PC-3 (cell line): Measurements from ENCODE around the gene PCSK1N. TPM values are rescaled to one million over a fixed set of nuclear protein-coding genes. Genes with fewer than 3 reads are reported as not detected.

ENCODE experiments used
- ATAC-seq: fragments of 200-7000 bp; cut with Tn5 transposase; 2 replicates; pipeline ENCODE4 v1.9.1; 2020; ENCODE audit warnings: mild to moderate bottlenecking, moderate library complexity
- BruUV-seq: library from RNA; stranded (reverse); fragments of 400-500 nt; replicated peaks from 2 replicates; lab custom pipeline; 2021; lab: Mats Ljungman, UMichigan
- CTCF ChIA-PET: fragments of 300-600 bp; sonication (Branson Sonifier 250); formaldehyde crosslinking; loops from one replicate; lab custom pipeline; 2022; ENCODE audit warnings: antibody characterized with exemption; lab: Charles Lee
- POLR2A ChIA-PET: fragments of 300-600 bp; sonication (Branson Sonifier 250); formaldehyde crosslinking; loops from one replicate; lab custom pipeline; 2022; ENCODE audit warnings: antibody characterized with exemption; ENCODE audit not compliant: unreplicated experiment; lab: Charles Lee
- DNase-seq: peaks from one replicate; pipeline ENCODE4 v3.0.0-alpha.2; 2015
- H2AFZ ChIP-seq: fragments of 300-600 bp; sonication (generic); 2 replicates; pipeline ENCODE4 v1.6.0; 2016; ENCODE audit warnings: antibody characterized with exemption, low read length
- H3F3A ChIP-seq: fragments of 300-600 bp; sonication (generic); one replicate; pipeline ENCODE4 v1.6.0; 2017; ENCODE audit warnings: antibody characterized with exemption, low read length, control low read depth, mild to moderate bottlenecking; ENCODE audit not compliant: unreplicated experiment
- H3K27ac ChIP-seq: fragments of 300-600 bp; sonication (generic); 2 replicates; pipeline ENCODE4 v1.5.1; 2016; ENCODE audit warnings: mild to moderate bottlenecking, low read length
- H3K27me3 ChIP-seq: fragments of 300-600 bp; sonication (generic); 2 replicates; pipeline ENCODE4 v1.6.1; 2016; ENCODE audit warnings: low read length, mixed read lengths
- H3K36me3 ChIP-seq: fragments of 300-600 bp; sonication (generic); 2 replicates; pipeline ENCODE4 v1.6.1; 2016; ENCODE audit warnings: low read depth, mixed run types, low read length, mixed read lengths
- H3K4me1 ChIP-seq: fragments of 300-600 bp; sonication (generic); 2 replicates; pipeline ENCODE4 v1.5.1; 2016; ENCODE audit warnings: low read length; ENCODE audit not compliant: insufficient read depth
- H3K4me2 ChIP-seq: fragments of 300-600 bp; sonication (generic); 2 replicates; pipeline ENCODE4 v1.6.0; 2016; ENCODE audit warnings: low read length
- H3K4me3 ChIP-seq: fragments of 300-600 bp; sonication (generic); 2 replicates; pipeline ENCODE4 v1.5.1; 2016; ENCODE audit warnings: mild to moderate bottlenecking, low read length, mixed read lengths
- H3K79me2 ChIP-seq: fragments of 300-600 bp; sonication (generic); 2 replicates; pipeline ENCODE4 v1.6.1; 2017; ENCODE audit warnings: low read length, mixed read lengths
- H3K9ac ChIP-seq: fragments of 300-600 bp; sonication (generic); 2 replicates; pipeline ENCODE4 v1.6.0; 2016; ENCODE audit warnings: mild to moderate bottlenecking, low read length
- H3K9me2 ChIP-seq: fragments of 300-600 bp; sonication (generic); replicated peaks from 2 replicates; pipeline ENCODE4 v1.6.1; 2016; ENCODE audit warnings: mixed run types, low read length, mixed read lengths
- H3K9me3 ChIP-seq: fragments of 300-600 bp; sonication (generic); 2 replicates; pipeline ENCODE4 v1.6.1; 2016; ENCODE audit warnings: low read length, mixed read lengths
- H4K20me1 ChIP-seq: fragments of 300-600 bp; sonication (generic); 2 replicates; pipeline ENCODE4 v1.6.1; 2016; ENCODE audit warnings: low read length, mixed read lengths
- EZH2 ChIP-seq: fragments of 300-600 bp; sonication (generic); IDR thresholded peaks from one replicate; pipeline ENCODE4 v1.6.1; 2017; ENCODE audit warnings: antibody characterized with exemption, mild to moderate bottlenecking, low read length; ENCODE audit not compliant: unreplicated experiment
- EZH2phosphoT487 ChIP-seq: fragments of 300-600 bp; sonication (generic); IDR thresholded peaks from 2 replicates; pipeline ENCODE4 v1.6.1; 2018; ENCODE audit warnings: mild to moderate bottlenecking, antibody characterized with exemption, low read length, borderline replicate concordance
- intact Hi-C: fragments of 100-400 bp; cut with micrococcal nuclease; formaldehyde crosslinking; loops from 2 replicates; pipeline ENCODE4 v1.9.0; 2023
- total RNA-seq: library from RNA; depleted of rRNA; stranded (reverse); fragments of >200 nt; gene quantifications from 2 replicates; pipeline ENCODE4 v1.2.3, GENCODE V29; 2014
- TF ChIP-seq, protein P1 (sequence below): fragments of 300-600 bp; sonication (generic); conservative IDR thresholded peaks from 2 replicates; pipeline ENCODE4 v1.5.1; 2017; ENCODE audit warnings: antibody characterized with exemption, low read depth, mild to moderate bottlenecking, low read length

PCSK1N gene
- total RNA-seq, 1 experiment from 2014 or later = 135 TPM

DNA sequence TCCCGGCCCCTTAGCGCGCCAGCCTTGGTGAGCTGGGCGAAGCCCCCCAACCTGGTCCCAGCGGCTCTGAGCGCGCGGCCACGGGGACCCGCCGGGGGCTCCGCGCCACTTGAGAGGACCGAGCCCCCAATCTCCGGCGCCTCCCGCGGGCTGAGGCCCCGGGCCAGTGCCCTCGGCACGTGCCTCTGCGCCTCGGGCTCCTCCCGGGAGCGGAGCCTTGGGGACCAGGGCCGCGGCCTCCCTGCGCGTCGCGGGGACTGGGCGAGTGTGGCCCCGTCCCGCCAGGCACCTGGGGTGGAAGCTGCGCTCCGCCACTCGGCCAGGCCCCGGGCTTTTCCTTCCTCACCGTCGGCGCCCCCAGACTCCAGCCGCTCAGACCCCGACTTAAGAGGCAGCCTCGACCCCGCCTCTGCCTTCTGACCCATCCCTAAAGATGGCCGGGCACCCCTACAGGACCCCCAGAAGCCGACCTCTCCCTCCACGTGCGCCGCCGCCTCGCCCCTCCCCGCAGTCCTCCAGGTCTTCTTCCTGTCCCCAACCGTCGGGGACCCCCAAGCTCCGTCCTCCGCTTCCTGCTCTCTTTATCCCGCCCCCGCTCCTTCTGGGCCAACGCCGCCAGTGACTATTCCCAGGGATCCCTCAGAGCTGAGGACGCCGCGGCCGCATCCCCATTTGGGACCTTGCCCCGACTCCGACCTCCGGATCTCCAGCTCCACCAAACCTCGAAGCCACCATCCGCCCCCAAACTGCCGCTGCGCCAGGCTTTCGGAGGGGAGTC lies 8.3 kb downstream of the PCSK1N start:
- no peak overlapping the region for H3K27ac ChIP-seq
- TF ChIP-seq EZH2phosphoT487 = no peak
- TF ChIP-seq, protein P1, sequence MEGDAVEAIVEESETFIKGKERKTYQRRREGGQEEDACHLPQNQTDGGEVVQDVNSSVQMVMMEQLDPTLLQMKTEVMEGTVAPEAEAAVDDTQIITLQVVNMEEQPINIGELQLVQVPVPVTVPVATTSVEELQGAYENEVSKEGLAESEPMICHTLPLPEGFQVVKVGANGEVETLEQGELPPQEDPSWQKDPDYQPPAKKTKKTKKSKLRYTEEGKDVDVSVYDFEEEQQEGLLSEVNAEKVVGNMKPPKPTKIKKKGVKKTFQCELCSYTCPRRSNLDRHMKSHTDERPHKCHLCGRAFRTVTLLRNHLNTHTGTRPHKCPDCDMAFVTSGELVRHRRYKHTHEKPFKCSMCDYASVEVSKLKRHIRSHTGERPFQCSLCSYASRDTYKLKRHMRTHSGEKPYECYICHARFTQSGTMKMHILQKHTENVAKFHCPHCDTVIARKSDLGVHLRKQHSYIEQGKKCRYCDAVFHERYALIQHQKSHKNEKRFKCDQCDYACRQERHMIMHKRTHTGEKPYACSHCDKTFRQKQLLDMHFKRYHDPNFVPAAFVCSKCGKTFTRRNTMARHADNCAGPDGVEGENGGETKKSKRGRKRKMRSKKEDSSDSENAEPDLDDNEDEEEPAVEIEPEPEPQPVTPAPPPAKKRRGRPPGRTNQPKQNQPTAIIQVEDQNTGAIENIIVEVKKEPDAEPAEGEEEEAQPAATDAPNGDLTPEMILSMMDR = no peak
- TF ChIP-seq EZH2 = no peak
- CTCF ChIA-PET = no interaction called here
- H3F3A ChIP-seq = no peaks in the 10 kb centered on the region
- no peak overlapping the region for H2AFZ ChIP-seq
- H3K27me3 ChIP-seq = no peaks in the 10 kb centered on the region
- no peaks in the 10 kb centered on the region for H4K20me1 ChIP-seq
- POLR2A ChIA-PET = no interaction called here
- intact Hi-C loops = no loop called here
- H3K9me3 ChIP-seq = no peaks in the 10 kb centered on the region
- H3K79me2 ChIP-seq = no peaks in the 10 kb centered on the region
- no peak overlapping the region for H3K9ac ChIP-seq
- no peaks in the 10 kb centered on the region for H3K36me3 ChIP-seq
- H3K9me2 ChIP-seq = no peaks in the 10 kb centered on the region
- BruUV-seq = no TSS peak
- H3K4me3 ChIP-seq = no peak overlapping the region
- H3K4me1 ChIP-seq = no peaks in the 10 kb centered on the region
- DNase-seq = no peak
- ATAC-seq = no peak
- no peak overlapping the region for H3K4me2 ChIP-seq

DNA sequence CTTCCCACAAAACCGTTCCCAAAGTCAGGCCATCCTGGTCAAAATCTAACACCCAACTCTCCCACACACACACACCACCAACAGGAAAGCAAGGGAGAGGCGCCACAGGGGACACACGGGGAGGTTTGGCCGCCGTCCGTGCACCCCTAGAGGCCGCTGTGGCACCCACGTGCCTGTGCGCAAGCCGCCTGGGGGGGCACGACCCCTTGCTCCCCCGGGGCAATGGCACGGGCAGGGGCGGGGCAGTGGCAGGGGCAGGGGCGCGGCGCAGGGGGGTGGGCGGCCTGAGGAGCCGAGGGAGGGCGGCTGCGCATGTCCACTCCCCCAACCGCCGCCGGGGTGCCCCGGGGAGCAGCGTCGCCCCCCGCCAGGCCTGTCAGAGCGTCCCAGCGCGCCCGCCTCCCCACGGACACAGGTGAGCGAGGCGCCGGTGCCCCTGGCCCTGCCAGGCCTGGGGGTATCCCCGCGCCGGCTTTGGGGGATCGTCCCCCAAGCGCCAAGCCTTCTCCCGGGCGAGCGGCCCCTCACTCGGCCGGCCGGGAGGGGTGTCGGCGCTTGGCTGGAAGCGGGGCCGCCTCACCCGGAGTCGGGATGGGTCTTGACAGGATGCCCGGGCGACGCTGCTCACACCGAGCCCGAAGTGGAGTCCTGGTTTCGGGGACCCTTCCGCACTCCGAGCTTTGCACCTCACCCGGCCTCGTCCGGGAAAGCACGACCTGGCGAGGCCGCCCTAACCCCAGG lies 9.1 kb downstream of the PCSK1N start, which contains the start of gene ERAS:
ERAS (plus strand) TSS at position 379 of the 741 bp plus-strand sequence. CDS start 2,611 bp downstream, outside the sequence.
- Histone ChIP-seq H4K20me1 (no peaks in the 10 kb centered on the region), H3K27ac (no peak within 1 kb of the TSS), H2AFZ (no peak within 1 kb of the TSS), H3K79me2 (no peaks in the 10 kb centered on the region), H3K9me3 (no peaks in the 10 kb centered on the region), H3K27me3 (no peaks in the 10 kb centered on the region), H3K9me2 (no peaks in the 10 kb centered on the region), H3K4me1 (no peaks in the 10 kb centered on the region), H3K4me3 (no peak within 1 kb of the TSS), H3K4me2 (no peak within 1 kb of the TSS), H3K9ac (no peak within 1 kb of the TSS), H3K36me3 (no peaks in the 10 kb centered on the region), H3F3A (no peaks in the 10 kb centered on the region)
- DNase-seq (no peak), ATAC-seq (no peak)
- intact Hi-C loops = no loop called here
- ChIA-PET POLR2A (no interaction called here), CTCF (no interaction called here)
- BruUV-seq = no TSS peak
- TF ChIP-seq, protein P1 = no peak
- TF ChIP-seq EZH2 (no peak), EZH2phosphoT487 (no peak)

DNA sequence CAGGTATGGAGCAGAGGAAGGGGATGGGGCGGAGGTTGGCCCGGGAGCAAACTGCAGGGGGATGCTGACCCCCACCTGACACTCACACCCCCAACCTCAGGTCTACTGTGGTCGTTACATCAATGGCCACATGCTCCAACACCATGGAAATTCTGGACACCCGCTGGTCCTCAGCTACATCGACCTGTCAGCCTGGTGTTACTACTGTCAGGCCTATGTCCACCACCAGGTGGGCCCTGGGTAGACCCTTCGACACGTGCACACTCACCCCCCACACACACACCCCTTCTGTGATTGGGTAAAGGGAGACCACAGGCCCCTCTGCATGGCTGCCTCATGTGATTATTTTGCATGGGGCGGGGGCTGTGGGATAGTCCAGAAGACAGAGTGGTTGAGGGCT lies 11.3 kb downstream of the PCSK1N start:
- H4K20me1 ChIP-seq = no peaks in the 10 kb centered on the region
- H3K27me3 ChIP-seq = no peaks in the 10 kb centered on the region
- DNase-seq = no peak
- H3K9ac ChIP-seq = no peak overlapping the region
- ATAC-seq = no peak
- H3K4me3 ChIP-seq = no peak overlapping the region
- intact Hi-C loops = no loop called here
- no peaks in the 10 kb centered on the region for H3K9me3 ChIP-seq
- no peaks in the 10 kb centered on the region for H3K9me2 ChIP-seq
- H3K79me2 ChIP-seq = no peaks in the 10 kb centered on the region
- no TSS peak for BruUV-seq
- no peaks in the 10 kb centered on the region for H3K36me3 ChIP-seq
- TF ChIP-seq EZH2 = no peak
- TF ChIP-seq EZH2phosphoT487 = no peak
- TF ChIP-seq, protein P1 = no peak
- H3K4me2 ChIP-seq = no peak overlapping the region
- ChIA-PET CTCF (no interaction called here), POLR2A (no interaction called here)
- no peak overlapping the region for H3K27ac ChIP-seq
- no peaks in the 10 kb centered on the region for H3K4me1 ChIP-seq
- no peak overlapping the region for H2AFZ ChIP-seq
- no peaks in the 10 kb centered on the region for H3F3A ChIP-seq
